Measurements from ENCODE around the gene ACSL3.
"Not testable (repeated sequence)": the region's sequence is repeated elsewhere in the genome, so short reads cannot be mapped to it uniquely, and the experiment has no call there.

Gene ACSL3

DNA sequence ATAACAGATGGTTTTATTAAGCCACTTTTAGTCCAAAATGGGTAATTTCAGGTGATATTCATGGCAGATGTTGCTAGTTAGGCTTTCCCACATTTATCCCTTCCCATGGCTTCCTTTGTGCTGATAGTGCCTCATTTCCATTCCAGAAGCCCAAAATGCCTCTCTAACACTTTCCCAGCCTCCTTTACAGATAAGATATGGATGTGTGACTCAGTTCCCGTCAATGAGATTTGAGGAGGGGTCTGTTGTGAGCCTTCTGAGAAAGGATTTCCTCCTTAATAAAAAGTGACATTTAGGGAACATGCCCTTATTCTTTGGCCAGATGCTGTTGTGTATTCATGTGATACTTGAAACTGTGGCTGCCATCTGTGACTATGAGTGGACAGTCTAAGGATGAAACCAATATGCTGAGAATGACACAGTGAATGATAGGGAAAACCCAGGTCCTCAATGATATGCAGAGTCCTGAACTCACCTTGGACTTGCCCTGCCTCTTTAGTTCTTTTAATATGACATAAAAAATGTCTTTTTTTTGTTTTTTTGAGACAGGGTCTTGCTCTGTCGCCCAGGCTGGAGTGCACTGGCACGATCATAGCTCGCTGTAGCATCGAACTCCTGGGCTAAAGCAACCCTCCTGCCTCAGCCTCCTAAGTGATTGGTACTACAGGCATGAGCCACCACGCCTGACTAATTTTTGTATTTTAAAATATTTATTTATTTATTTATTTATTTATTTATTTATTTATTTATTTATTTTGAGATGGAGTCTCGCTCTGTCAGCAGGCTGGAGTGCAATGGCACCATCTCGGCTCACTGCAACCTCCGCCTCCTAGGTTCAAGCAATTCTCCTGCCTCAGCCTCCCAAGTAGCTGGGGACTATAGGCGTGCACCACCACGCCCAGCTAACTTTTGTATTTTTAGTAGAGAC, 5.8 kb upstream of the ACSL3 start:
- no peak for DNase-seq

DNA sequence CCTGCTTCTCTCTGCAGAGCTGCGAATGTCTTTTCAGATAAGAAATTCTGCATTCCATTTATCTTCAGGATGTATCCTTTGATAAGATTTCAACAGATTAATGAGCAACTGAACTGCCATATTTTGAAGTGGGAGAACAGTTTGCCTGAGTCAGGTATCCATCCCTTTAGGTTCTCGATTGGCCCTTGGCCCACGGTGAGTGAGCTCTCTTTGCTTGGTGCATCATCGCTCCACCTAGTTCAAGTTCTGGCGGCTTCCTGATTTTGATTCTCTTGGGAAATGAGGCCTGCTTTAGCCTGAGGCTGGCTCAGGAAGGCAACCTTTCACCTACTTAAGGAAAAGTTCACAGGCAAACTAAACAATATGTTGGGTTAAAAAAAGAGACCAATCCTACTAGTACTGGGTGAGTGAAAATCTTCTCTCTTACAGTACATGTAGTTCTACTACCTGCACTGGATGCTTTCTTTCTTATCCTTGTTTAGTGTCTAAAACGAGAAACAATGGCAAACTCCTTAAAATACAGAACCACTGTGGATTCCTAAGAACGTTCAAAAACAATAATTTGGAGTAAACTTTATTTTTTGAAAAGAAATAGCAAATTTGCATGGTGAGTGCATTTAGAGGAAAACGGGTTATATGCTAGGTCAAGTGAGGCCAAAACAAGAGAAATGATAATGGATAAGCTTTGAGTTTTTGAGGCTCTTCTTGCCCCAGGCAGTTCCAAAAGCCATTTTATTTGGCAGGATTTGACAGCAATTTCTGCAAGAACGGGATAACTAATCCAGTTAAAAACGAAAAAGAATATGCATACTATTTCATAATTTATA, 837 bp upstream of the ACSL3 start:
- no peak for DNase-seq

- DNase-seq = no peak
These were observed 722 bp downstream of the ACSL3 start for GRCh38 chr2:222861411-222862105.

DNA sequence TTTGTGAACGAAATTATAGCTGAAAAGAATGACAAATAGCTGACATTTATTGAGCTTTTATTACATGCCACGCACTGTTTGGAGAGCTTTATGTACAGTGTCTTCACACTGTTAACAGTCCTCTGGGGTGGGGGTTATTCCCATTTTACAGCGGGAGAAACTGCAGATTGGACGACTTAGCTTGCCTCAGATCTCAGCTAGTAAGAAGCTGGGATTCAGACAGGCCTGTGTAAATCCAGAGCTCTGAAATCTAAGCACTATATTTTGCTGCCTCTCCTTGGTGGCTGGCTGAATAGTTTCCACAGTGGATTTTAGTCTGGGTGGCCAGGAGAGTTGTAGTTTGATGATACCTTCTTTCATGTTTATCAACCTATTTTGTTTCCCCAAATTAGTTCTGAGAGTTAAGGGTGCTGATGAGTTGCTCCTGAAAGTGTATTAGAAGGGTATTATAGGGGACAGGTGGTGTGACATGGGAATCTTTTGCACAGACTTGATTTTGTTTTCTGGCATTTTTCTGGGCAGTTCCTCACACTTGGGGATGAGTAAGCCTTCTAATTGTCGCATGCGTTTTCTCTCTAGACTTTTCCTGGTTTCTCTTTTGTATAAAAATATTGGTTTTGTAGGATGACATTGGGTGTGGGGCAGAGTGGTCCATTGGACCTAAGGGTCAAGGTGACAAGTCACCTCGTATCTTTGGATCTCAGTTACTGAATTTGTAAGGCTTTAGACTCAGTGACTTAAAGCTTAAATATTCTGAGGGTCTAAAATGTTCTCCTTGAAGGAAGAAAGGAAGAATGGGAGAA, 1.5 kb downstream of the ACSL3 start:
- DNase-seq = no peak

GRCh38 chr2:222862909-222863544, 2.2 kb downstream of the ACSL3 start:
- DNase-seq = no peak

- no peak for DNase-seq
These were observed 3.5 kb downstream of the ACSL3 start for GRCh38 chr2:222864296-222864695.

DNA sequence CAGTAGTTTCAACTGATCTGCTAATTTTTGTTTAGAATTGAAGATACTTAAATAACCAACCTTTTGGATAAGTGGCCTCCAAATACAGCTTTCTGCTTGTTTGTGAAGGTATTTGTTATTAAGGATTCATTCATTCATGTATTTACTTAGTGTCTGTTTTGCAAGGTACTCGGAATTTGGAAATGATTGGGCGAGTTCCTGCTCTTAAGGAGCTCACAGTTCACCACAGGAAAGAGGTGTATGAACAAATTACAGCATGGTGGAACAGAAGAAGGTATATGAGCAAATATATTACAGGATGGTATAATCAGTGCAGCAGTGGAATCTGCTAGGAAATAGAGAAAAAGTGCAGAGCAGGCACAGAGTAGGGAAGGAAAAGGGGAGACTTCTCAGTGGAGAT, 4.5 kb downstream of the ACSL3 start:
- DNase-seq = no peak

GRCh38 chr2:222866358-222866960, 5.6 kb downstream of the ACSL3 start:
- no peak for DNase-seq

DNA sequence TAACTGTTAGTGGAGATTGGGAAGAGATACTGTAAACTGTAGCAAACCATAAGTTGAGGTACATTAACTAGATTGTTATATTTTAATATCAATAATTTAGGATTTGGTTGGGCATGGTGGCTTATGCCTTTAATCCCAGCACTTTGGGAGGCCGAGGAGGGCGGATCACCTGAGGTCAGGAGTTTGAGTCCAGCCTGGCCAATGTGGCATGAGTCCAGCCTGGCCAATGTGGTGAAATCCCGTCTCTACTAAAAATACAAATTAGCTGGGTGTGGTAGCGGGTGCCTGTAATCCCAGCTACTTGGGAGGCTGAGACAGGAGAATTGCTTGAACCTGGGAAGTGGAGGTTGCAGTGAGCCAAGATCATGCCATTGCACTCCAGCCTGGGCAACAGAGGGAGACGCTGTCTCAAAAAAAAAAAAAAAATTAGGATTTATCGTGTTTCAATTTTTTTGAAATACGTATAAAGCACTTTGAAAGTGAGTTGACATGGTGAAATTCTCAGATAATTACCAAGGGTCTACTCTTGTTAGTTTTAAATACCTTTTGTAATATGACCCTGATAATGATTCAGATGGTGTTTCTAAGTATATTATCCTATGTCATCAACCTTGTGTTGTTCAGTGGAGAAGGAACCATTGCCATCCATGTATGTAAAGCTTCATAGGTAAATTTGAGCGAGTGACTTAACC, 7.9 kb downstream of the ACSL3 start:
- DNase-seq = not testable (repeated sequence)

- no peak for DNase-seq
These were observed 8.4 kb downstream of the ACSL3 start for GRCh38 chr2:222869252-222869560.

GRCh38 chr2:222871291-222871690, 10.5 kb downstream of the ACSL3 start:
- no peak for DNase-seq

- no peak for DNase-seq
These were observed 11.7 kb downstream of the ACSL3 start for GRCh38 chr2:222872551-222872950.

DNA sequence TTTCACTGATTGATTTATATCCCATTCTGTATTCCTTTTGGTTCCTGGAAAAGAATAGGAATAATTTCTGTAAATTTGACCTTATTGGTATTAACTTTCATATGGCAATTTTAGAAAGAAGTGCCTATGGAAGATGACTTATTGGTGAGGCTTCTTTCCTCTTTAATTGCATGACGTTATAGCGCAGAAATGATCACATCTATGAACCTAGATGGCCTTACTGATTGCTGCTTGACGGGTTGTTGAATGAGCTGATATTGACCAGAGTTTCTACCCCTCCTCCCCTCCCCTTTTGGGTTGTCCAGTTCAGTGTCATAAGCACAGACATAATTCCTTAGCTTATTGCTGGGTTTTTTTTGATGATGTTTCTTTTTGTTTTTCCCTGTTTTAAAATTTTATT, 14.6 kb downstream of the ACSL3 start:
- no peak for DNase-seq

DNA sequence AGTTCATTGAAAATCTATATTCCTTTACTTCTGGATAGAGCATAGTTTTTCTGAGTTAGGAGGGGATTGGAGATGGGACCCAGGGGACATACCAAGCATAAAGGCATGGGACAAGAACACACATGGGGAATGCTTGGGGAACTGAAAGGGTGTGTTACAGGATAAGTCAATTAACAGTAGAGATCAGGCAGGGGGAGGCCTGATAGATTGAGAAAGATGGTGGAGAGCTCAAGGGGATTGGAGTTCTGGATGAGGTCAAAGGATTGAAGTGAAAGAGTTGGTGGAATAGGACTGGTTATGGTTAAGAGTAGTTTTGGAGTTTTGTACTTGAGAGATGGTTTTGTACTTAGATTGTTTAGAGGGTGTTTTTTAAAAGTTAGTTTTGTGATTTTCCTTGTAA, 16.1 kb downstream of the ACSL3 start:
- no peak for DNase-seq

DNA sequence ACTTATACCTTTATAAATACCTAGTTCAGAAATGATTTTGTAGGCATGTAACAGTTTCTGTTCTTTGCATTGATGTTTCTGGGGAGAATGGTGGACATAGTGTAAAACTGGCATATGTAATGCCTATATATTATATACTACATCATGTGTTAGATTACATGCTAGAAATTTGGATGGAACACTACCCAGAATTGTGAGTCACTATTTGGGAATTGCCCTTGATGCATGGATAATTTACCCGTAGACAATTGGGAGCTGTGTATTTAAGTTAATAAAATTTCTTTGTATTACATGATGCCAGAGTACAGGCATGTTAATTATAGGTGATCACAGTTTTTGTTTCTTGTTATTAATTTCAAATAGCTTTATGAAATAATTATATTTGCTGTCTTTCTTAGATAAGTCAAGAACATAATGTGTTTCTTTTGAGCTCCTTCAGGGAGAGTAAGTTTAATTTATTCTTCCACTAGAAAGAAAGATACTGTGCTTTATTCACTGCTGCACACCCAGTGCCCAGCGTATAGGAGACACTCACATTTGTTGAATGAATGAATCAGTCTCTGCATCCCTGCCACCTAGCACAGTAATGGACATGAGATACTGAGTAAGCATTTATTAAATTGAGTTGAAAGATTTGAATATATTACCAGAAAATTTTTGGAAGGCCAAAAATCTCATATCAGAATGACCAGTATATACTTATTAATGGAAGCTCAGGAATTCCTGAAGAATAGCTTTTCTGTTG, 16.9 kb downstream of the ACSL3 start:
- DNase-seq = no peak

DNA sequence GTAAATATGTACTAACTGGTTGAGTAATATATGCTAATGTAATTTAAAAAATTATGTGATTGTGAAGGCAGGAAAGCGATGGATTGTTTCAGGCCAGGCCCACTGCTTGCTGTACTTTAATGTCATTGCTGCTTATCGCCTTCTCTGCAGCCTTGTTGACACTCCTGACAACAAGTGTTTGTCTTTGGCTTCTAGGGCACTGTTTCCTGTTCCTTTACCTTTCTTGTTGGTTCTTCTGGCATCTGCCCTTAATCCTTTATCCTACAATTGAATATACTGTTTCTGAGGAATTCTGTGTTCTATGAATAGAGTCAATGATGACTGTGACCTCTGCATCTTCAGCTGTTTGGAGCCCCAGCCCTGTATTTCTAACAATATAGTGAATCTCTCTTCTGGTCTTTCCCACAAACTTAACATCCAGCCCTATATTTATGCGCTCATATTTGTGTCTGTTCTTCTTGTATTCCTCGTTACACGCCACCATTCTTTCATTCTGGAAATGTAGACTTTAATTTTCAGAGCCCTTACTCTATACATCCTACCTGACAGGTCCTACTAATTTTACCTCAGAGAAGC, 17.6 kb downstream of the ACSL3 start:
- no peak for DNase-seq

DNA sequence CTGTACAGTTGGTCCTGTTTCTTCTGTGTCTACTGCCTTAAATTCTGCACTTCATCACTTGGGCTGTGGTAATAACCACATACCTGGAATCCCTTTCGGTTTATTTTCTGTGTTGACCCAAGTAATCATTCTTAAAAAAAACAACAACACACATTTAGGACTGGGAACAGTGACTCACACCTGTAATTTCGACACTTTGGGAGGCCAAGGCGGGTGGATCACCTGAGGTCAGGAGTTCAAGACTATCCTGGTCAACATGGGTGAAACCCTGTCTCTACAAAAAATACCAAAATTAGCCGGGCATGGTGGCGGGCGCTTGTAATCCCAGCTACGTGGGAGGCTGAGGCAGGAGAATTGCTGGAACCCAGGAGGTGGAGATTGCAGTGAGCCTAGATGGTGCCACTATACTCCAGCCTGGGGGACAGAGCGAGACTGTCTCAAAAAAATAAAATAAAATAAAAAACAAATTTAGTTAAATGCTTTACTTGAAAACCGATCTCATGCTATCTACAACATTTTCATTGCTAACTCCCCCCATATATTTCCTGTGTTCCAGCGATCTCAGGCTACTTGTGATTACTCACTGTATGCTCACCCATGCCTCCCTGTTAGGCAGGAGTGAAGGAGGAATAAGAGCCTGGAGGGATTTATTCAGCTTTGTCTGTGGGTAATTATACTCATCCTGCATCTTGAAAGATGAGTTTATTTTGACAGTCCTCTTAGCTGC, 18.2 kb downstream of the ACSL3 start:
- no peak for DNase-seq

- DNase-seq = no peak
These were observed 18.7 kb downstream of the ACSL3 start for GRCh38 chr2:222879604-222879933.

DNA sequence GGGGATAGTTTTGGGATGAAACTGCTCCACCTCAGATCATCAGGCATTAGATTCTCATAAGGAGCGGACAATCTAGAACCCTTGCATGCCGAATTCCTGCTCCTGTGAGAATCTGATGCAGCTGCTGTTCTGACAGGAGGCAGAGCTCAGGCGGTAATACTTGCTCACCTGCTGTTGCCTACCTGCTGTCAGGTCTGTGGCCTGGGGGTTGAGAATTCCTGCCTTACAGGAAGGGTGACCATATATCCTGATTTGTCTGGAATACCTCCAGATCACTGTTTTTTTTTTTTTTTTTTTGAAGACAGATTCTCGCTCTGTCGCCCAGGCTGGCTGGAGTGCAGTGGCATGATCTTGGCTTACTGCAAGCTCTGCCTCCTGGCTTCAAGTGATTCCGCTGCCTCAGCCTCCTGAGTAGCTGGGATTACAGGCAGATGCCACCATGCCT, 21.7 kb downstream of the ACSL3 start:
- no peak for DNase-seq

Data from NCI-H1092 (cell line).